Measurements from ENCODE around the gene ATOH7.

GRCh38 chr10:68222391-68222790, 9.5 kb downstream of the ATOH7 start:
- TF ChIP-seq, protein P1, sequence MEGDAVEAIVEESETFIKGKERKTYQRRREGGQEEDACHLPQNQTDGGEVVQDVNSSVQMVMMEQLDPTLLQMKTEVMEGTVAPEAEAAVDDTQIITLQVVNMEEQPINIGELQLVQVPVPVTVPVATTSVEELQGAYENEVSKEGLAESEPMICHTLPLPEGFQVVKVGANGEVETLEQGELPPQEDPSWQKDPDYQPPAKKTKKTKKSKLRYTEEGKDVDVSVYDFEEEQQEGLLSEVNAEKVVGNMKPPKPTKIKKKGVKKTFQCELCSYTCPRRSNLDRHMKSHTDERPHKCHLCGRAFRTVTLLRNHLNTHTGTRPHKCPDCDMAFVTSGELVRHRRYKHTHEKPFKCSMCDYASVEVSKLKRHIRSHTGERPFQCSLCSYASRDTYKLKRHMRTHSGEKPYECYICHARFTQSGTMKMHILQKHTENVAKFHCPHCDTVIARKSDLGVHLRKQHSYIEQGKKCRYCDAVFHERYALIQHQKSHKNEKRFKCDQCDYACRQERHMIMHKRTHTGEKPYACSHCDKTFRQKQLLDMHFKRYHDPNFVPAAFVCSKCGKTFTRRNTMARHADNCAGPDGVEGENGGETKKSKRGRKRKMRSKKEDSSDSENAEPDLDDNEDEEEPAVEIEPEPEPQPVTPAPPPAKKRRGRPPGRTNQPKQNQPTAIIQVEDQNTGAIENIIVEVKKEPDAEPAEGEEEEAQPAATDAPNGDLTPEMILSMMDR (conservative IDR thresholded peaks at IDR 0.05; ENCODE audit: low read length), result no peak
- TF ChIP-seq EZH2phosphoT487 (IDR thresholded peaks at IDR 0.05; ENCODE audit: borderline replicate concordance, low read depth, low read length), result no peak
